Neural progenitor cell (in vitro differentiated cells): ENCODE measurements around the gene CEP89.

Source experiments
- CTCF ChIP-seq: fragments of 200-600 bp; sonication (generic); IDR thresholded peaks from 2 replicates; pipeline ENCODE4 v1.5.1; 2017; ENCODE audit warnings: antibody characterized with exemption, mild to moderate bottlenecking
- EZH2phosphoT487 ChIP-seq: fragments of 200-600 bp; sonication (generic); IDR thresholded peaks from 2 replicates; pipeline ENCODE4 v1.6.1; 2017; ENCODE audit warnings: antibody characterized with exemption

GRCh38 chr19:32936065-32936464, 35.7 kb downstream of the CEP89 start:
- TF ChIP-seq EZH2phosphoT487 (no peak), CTCF (no peak)
